ENCODE measurements around the gene LSS.

GRCh38 chr21:46243325-46243724 is 14.8 kb upstream of the LSS start:
- TF ChIP-seq ZNF396 (CRISPR knock-in tag; IDR thresholded peaks at IDR 0.05; ENCODE audit: borderline replicate concordance) (no peak), CREB1 (CRISPR knock-in tag; IDR thresholded peaks at IDR 0.05) (no peak), JUN (CRISPR knock-in tag; IDR thresholded peaks at IDR 0.05) (no peak), NR2C2 (CRISPR knock-in tag; IDR thresholded peaks at IDR 0.05) (no peak), TCF7 (CRISPR knock-in tag; IDR thresholded peaks at IDR 0.05; ENCODE audit: low read depth) (no peak), TP53 (CRISPR knock-in tag; IDR thresholded peaks at IDR 0.05) (no peak), ZNF512 (CRISPR knock-in tag; IDR thresholded peaks at IDR 0.05; ENCODE audit: borderline replicate concordance) (no peak), RELA (CRISPR knock-in tag; IDR thresholded peaks at IDR 0.05; ENCODE audit: borderline replicate concordance) (no peak)
- TF ChIP-seq, protein P1, sequence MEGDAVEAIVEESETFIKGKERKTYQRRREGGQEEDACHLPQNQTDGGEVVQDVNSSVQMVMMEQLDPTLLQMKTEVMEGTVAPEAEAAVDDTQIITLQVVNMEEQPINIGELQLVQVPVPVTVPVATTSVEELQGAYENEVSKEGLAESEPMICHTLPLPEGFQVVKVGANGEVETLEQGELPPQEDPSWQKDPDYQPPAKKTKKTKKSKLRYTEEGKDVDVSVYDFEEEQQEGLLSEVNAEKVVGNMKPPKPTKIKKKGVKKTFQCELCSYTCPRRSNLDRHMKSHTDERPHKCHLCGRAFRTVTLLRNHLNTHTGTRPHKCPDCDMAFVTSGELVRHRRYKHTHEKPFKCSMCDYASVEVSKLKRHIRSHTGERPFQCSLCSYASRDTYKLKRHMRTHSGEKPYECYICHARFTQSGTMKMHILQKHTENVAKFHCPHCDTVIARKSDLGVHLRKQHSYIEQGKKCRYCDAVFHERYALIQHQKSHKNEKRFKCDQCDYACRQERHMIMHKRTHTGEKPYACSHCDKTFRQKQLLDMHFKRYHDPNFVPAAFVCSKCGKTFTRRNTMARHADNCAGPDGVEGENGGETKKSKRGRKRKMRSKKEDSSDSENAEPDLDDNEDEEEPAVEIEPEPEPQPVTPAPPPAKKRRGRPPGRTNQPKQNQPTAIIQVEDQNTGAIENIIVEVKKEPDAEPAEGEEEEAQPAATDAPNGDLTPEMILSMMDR (IDR thresholded peaks at IDR 0.05) = no peak
- TF ChIP-seq, protein P2, sequence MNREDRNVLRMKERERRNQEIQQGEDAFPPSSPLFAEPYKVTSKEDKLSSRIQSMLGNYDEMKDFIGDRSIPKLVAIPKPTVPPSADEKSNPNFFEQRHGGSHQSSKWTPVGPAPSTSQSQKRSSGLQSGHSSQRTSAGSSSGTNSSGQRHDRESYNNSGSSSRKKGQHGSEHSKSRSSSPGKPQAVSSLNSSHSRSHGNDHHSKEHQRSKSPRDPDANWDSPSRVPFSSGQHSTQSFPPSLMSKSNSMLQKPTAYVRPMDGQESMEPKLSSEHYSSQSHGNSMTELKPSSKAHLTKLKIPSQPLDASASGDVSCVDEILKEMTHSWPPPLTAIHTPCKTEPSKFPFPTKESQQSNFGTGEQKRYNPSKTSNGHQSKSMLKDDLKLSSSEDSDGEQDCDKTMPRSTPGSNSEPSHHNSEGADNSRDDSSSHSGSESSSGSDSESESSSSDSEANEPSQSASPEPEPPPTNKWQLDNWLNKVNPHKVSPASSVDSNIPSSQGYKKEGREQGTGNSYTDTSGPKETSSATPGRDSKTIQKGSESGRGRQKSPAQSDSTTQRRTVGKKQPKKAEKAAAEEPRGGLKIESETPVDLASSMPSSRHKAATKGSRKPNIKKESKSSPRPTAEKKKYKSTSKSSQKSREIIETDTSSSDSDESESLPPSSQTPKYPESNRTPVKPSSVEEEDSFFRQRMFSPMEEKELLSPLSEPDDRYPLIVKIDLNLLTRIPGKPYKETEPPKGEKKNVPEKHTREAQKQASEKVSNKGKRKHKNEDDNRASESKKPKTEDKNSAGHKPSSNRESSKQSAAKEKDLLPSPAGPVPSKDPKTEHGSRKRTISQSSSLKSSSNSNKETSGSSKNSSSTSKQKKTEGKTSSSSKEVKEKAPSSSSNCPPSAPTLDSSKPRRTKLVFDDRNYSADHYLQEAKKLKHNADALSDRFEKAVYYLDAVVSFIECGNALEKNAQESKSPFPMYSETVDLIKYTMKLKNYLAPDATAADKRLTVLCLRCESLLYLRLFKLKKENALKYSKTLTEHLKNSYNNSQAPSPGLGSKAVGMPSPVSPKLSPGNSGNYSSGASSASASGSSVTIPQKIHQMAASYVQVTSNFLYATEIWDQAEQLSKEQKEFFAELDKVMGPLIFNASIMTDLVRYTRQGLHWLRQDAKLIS (CRISPR knock-in tag; IDR thresholded peaks at IDR 0.05; ENCODE audit: borderline replicate concordance) = no peak
- TF ChIP-seq, protein P3, sequence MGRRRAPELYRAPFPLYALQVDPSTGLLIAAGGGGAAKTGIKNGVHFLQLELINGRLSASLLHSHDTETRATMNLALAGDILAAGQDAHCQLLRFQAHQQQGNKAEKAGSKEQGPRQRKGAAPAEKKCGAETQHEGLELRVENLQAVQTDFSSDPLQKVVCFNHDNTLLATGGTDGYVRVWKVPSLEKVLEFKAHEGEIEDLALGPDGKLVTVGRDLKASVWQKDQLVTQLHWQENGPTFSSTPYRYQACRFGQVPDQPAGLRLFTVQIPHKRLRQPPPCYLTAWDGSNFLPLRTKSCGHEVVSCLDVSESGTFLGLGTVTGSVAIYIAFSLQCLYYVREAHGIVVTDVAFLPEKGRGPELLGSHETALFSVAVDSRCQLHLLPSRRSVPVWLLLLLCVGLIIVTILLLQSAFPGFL (CRISPR knock-in tag; IDR thresholded peaks at IDR 0.05; ENCODE audit: borderline replicate concordance) = no peak
- TF ChIP-seq, protein P4, sequence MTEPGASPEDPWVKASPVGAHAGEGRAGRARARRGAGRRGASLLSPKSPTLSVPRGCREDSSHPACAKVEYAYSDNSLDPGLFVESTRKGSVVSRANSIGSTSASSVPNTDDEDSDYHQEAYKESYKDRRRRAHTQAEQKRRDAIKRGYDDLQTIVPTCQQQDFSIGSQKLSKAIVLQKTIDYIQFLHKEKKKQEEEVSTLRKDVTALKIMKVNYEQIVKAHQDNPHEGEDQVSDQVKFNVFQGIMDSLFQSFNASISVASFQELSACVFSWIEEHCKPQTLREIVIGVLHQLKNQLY (CRISPR knock-in tag; IDR thresholded peaks at IDR 0.05) = no peak
- TF ChIP-seq, protein P5, sequence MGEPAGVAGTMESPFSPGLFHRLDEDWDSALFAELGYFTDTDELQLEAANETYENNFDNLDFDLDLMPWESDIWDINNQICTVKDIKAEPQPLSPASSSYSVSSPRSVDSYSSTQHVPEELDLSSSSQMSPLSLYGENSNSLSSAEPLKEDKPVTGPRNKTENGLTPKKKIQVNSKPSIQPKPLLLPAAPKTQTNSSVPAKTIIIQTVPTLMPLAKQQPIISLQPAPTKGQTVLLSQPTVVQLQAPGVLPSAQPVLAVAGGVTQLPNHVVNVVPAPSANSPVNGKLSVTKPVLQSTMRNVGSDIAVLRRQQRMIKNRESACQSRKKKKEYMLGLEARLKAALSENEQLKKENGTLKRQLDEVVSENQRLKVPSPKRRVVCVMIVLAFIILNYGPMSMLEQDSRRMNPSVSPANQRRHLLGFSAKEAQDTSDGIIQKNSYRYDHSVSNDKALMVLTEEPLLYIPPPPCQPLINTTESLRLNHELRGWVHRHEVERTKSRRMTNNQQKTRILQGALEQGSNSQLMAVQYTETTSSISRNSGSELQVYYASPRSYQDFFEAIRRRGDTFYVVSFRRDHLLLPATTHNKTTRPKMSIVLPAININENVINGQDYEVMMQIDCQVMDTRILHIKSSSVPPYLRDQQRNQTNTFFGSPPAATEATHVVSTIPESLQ (CRISPR knock-in tag; IDR thresholded peaks at IDR 0.05) = no peak

Measured in WTC11 (cell line).